Loucy (cell line): ENCODE measurements around the gene RNF40.
"Not testable (repeated sequence)": the region's sequence is repeated elsewhere in the genome, so short reads cannot be mapped to it uniquely, and the experiment has no call there.

Experiments used
- EZH2phosphoT487 ChIP-seq: fragments of 200-600 bp; IDR thresholded peaks from 2 replicates; pipeline ENCODE4 v1.6.1; 2018; ENCODE audit warnings: antibody characterized with exemption, mild to moderate bottlenecking, moderate library complexity, borderline replicate concordance
- TF ChIP-seq, protein P1 (sequence below): fragments of 200-600 bp; sonication (generic); conservative IDR thresholded peaks from 2 replicates; pipeline ENCODE4 v1.5.1; 2014; ENCODE audit warnings: mild to moderate bottlenecking, antibody characterized with exemption, low read length

DNA sequence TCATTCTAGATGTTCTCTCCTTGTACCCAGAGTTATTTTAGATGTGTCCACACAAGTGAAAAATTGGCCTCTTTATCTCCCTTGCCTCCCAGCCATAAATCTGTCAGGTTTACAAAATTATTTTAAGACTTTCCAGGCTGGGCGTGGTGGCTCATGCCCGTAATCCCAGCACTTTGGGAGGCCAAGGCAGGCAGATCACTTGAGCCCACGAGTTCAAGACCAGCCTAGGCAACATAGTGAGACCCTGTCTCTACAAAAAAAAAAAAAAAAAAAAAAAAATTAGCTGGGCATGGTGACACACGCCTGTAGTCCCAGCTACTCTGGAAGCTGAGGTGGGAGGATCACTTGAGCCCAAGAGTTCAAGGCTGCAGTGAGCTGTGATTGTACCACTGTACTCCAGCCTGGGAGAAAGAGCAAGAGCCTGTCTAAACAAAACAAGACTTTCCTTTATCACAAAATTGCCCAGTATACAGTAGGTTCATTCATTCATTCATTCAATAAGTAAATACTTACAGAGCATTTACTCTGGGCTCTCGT, 46.8 kb downstream of the RNF40 start:
- TF ChIP-seq, protein P1, sequence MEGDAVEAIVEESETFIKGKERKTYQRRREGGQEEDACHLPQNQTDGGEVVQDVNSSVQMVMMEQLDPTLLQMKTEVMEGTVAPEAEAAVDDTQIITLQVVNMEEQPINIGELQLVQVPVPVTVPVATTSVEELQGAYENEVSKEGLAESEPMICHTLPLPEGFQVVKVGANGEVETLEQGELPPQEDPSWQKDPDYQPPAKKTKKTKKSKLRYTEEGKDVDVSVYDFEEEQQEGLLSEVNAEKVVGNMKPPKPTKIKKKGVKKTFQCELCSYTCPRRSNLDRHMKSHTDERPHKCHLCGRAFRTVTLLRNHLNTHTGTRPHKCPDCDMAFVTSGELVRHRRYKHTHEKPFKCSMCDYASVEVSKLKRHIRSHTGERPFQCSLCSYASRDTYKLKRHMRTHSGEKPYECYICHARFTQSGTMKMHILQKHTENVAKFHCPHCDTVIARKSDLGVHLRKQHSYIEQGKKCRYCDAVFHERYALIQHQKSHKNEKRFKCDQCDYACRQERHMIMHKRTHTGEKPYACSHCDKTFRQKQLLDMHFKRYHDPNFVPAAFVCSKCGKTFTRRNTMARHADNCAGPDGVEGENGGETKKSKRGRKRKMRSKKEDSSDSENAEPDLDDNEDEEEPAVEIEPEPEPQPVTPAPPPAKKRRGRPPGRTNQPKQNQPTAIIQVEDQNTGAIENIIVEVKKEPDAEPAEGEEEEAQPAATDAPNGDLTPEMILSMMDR: not testable (repeated sequence)
- TF ChIP-seq EZH2phosphoT487: not testable (repeated sequence)
